ENCODE results near the gene APOB.

Gene APOB

GRCh38 chr2:20953146-20953824, 90.6 kb downstream of the APOB start:
- in situ Hi-C loops (cut with HindIII; ENCODE audit: low sequenced_read_pairs), result no loop called here

Data from DLD1 (cell line).